CD14-positive monocyte (primary cell): ENCODE measurements around the gene C1QTNF8. TPM values are rescaled to one million over a fixed set of nuclear protein-coding genes. Genes with fewer than 3 reads are reported as not detected.

Source experiments
- DNase-seq, 3 donors: peaks; one replicate each; pipeline ENCODE4 v3.0.0-alpha.2; 2011 to 2022
- H2AFZ ChIP-seq: 2 replicates; pipeline ENCODE4 v1.6.0; 2012; ENCODE audit warnings: mild to moderate bottlenecking, low read depth, low read length, inconsistent platforms; ENCODE audit not compliant: insufficient read depth, poor library complexity, severe bottlenecking
- H3K27ac ChIP-seq, 2 donors: 1 replicate in 1 of 2; 2 replicates in 1 of 2; pipeline ENCODE4 v1.5.1; 2012 to 2013; ENCODE audit warnings: low read length in 2 of 2, control low read depth in 1 of 2, inconsistent platforms in 1 of 2, low read depth in 1 of 2, mild to moderate bottlenecking in 1 of 2
- H3K27me3 ChIP-seq, 2 donors: one replicate each; pipeline versions ENCODE4 v1.6.0 to v1.6.1; 2011 to 2013; ENCODE audit warnings: low read length in 2 of 2; ENCODE audit not compliant: control insufficient read depth in 2 of 2, insufficient read depth in 2 of 2
- H3K36me3 ChIP-seq, 2 donors: replicated peaks in 1 of 2; 1 replicate in 1 of 2; 2 replicates in 1 of 2; pipeline versions ENCODE4 v1.5.1 to v1.6.1; 2012 to 2013; ENCODE audit warnings: low read length in 2 of 2, control low read depth in 1 of 2, inconsistent platforms in 1 of 2, mild to moderate bottlenecking in 1 of 2; ENCODE audit not compliant: insufficient read depth in 2 of 2, control insufficient read depth in 1 of 2
- H3K4me1 ChIP-seq, 2 donors: 1 replicate in 1 of 2; 2 replicates in 1 of 2; pipeline versions ENCODE4 v1.5.1 to v1.6.1; 2012 to 2013; ENCODE audit warnings: low read length in 2 of 2, control low read depth in 1 of 2, inconsistent platforms in 1 of 2, mild to moderate bottlenecking in 1 of 2, moderate library complexity in 1 of 2; ENCODE audit not compliant: insufficient read depth in 2 of 2, control insufficient read depth in 1 of 2
- H3K4me2 ChIP-seq: replicated peaks from 2 replicates; pipeline ENCODE3; 2012; ENCODE audit warnings: low read length, moderate library complexity, mild to moderate bottlenecking; ENCODE audit not compliant: poor library complexity, severe bottlenecking; ENCODE audit errors: extremely low read depth
- H3K4me3 ChIP-seq, 3 experiments: fragments of 200-600 bp in 1 of 3; sonication (generic) in 1 of 3; replicated peaks in 1 of 3; 1 replicate in 2 of 3; 2 replicates in 1 of 3; pipeline ENCODE4 v1.5.1; 2011 to 2013; ENCODE audit warnings: low read length in 3 of 3, mild to moderate bottlenecking in 3 of 3, control low read depth in 2 of 3, low read depth in 2 of 3, inconsistent platforms in 1 of 3, moderate library complexity in 1 of 3
- H3K79me2 ChIP-seq: 2 replicates; pipeline ENCODE4 v1.6.0; 2012; ENCODE audit warnings: mild to moderate bottlenecking, control low read depth, inconsistent platforms, low read length, moderate library complexity; ENCODE audit not compliant: insufficient read depth
- H3K9ac ChIP-seq: 2 replicates; pipeline ENCODE4 v1.6.0; 2017; ENCODE audit warnings: low read length, mild to moderate bottlenecking; ENCODE audit not compliant: insufficient read depth, poor library complexity, severe bottlenecking
- H3K9me3 ChIP-seq, 2 donors: replicated peaks in 1 of 2; 1 replicate in 1 of 2; 2 replicates in 1 of 2; pipeline versions ENCODE4 v1.5.1 to v1.6.1; 2012 to 2013; ENCODE audit warnings: low read length in 2 of 2, control low read depth in 1 of 2; ENCODE audit not compliant: control insufficient read depth in 1 of 2, insufficient read depth in 1 of 2
- H4K20me1 ChIP-seq: 2 replicates; pipeline ENCODE4 v1.6.0; 2012; ENCODE audit warnings: mild to moderate bottlenecking, low read length, control low read depth, moderate library complexity; ENCODE audit not compliant: insufficient read depth
- H3K27ac Mint-ChIP-seq, 7 donors: one replicate each; pipeline ENCODE4 v1.8.0; 2020; ENCODE audit warnings: mild to moderate bottlenecking in 7 of 7, mixed read lengths in 7 of 7, moderate library complexity in 6 of 7, inconsistent platforms in 2 of 7
- H3K27me3 Mint-ChIP-seq, 3 donors: one replicate each; pipeline ENCODE4 v1.8.0; 2021 to 2022; ENCODE audit warnings: low read depth in 3 of 3, mild to moderate bottlenecking in 3 of 3, mixed read lengths in 3 of 3, moderate library complexity in 3 of 3, inconsistent platforms in 1 of 3
- H3K36me3 Mint-ChIP-seq, 2 donors: one replicate each; pipeline ENCODE4 v1.8.0; 2020; ENCODE audit warnings: mixed read lengths in 2 of 2, inconsistent platforms in 1 of 2, mild to moderate bottlenecking in 1 of 2
- H3K4me1 Mint-ChIP-seq: one replicate; pipeline ENCODE4 v1.8.0; 2020; ENCODE audit warnings: mild to moderate bottlenecking, mixed read lengths
- H3K4me3 Mint-ChIP-seq, 2 donors: one replicate each; pipeline ENCODE4 v1.8.0; 2020; ENCODE audit warnings: mild to moderate bottlenecking in 2 of 2, mixed read lengths in 2 of 2, moderate library complexity in 1 of 2
- H3K9me3 Mint-ChIP-seq, 7 donors: one replicate each; pipeline ENCODE4 v1.8.0; 2020 to 2022; ENCODE audit warnings: mixed read lengths in 7 of 7, mild to moderate bottlenecking in 6 of 7, moderate library complexity in 6 of 7, inconsistent platforms in 2 of 7
- CTCF ChIP-seq: fragments of 200-600 bp; IDR thresholded peaks from one replicate; pipeline ENCODE4 v1.8.0; 2022; ENCODE audit warnings: antibody characterized with exemption, mild to moderate bottlenecking
- WGBS: methylation state at CpG from one replicate; pipeline ENCODE4 v1.1.5; 2013; ENCODE audit warnings: missing lambda C conversion rate; ENCODE audit not compliant: insufficient coverage; 5-methylcytosine and 5-hydroxymethylcytosine counted together
- intact Hi-C, 2 donors: fragments of 100-400 bp; cut with micrococcal nuclease; formaldehyde crosslinking; loops; one replicate each; pipeline versions ENCODE4 v1.15.0 to v1.15.1; 2023
- polyA plus RNA-seq, 3 donors: library from polyadenylated mRNA; depleted of rRNA in 1 of 3; unstranded in 2 of 3; stranded (reverse) in 1 of 3; fragments of 300-500 nt in 2 of 3; fragments of >200 nt in 1 of 3; fragmentation: Illumina TruSeq in 2 of 3; gene quantifications; 1 replicate in 2 of 3; 2 replicates in 1 of 3; pipeline ENCODE4 v1.2.3, GENCODE V29; 2012 to 2021

Gene C1QTNF8
- polyA plus RNA-seq, 3 donors, result not detected

DNA sequence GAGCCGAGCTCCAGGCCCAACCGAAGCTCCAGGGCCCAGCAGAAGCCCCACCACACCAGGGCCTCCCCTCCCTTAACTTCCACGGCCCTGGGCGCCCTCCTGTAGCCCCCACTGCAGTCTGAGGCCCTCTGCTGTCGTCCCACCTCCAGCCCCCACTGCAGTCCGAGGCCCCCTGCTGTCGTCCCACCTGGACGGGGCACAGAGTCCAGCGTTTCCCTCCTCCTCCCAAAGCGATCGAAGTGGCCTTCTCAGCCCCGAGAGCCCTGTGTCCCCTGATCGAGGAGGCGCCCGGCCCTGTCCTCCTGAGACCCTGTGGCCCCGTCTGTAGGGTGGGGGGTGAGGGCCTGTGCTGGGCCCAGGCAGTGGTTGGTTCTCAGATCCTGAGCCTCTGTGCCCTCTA is 31.1 kb upstream of the C1QTNF8 start:
- Histone ChIP-seq H3K4me2 (no peak overlapping the region), H2AFZ (no peak overlapping the region), H3K27ac (no peak overlapping the region), H3K4me3 (no peak overlapping the region), H3K9ac (no peak overlapping the region), H4K20me1 (no peaks in the 10 kb centered on the region), H3K79me2 (no peaks in the 10 kb centered on the region), H3K9me3 (no peaks in the 10 kb centered on the region), H3K4me1 (no peaks in the 10 kb centered on the region), H3K27me3 (no peaks in the 10 kb centered on the region), H3K36me3 (no peaks in the 10 kb centered on the region)
- Mint-ChIP-seq H3K4me1 (no peaks in the 10 kb centered on the region), H3K9me3 (peaks cover 0 to 4% (median 0%) of the 10 kb centered on the region in 7 donors), H3K27ac (no peak overlapping the region), H3K4me3 (no peak overlapping the region), H3K36me3 (no peaks in the 10 kb centered on the region), H3K27me3 (peaks cover 0 to 4% (median 2%) of the 10 kb centered on the region in 3 donors)
- no peak for DNase-seq
- intact Hi-C loops, result no loop called here
- TF ChIP-seq CTCF, result no peak
- WGBS, result 49% methylated on average over 8 of the region's 16 CpGs

- Histone ChIP-seq H3K27ac (no peak overlapping the region), H3K36me3 (no peaks in the 10 kb centered on the region), H2AFZ (no peak overlapping the region), H3K9ac (no peak overlapping the region), H3K9me3 (no peaks in the 10 kb centered on the region), H3K4me2 (no peak overlapping the region), H4K20me1 (no peaks in the 10 kb centered on the region), H3K27me3 (no peaks in the 10 kb centered on the region), H3K4me1 (no peaks in the 10 kb centered on the region), H3K4me3 (no peak overlapping the region), H3K79me2 (no peaks in the 10 kb centered on the region)
- peaks cover 0 to 4% (median 2%) of the 10 kb centered on the region in 3 donors for H3K27me3 Mint-ChIP-seq
- no peaks in the 10 kb centered on the region for H3K4me1 Mint-ChIP-seq
- no peak overlapping the region for H3K27ac Mint-ChIP-seq
- no peak overlapping the region for H3K4me3 Mint-ChIP-seq
- H3K36me3 Mint-ChIP-seq, result no peaks in the 10 kb centered on the region
- intact Hi-C loops, result no loop called here
- DNase-seq, result no peak
- WGBS, result 39% methylated on average over 9 of the region's 10 CpGs
- H3K9me3 Mint-ChIP-seq, result peaks cover 0 to 4% (median 0%) of the 10 kb centered on the region in 7 donors
- TF ChIP-seq CTCF, result no peak
These were observed 30.5 kb upstream of the C1QTNF8 start for GRCh38 chr16:1126586-1126985.
